Liver (tissue), 9 donors: Measurements from ENCODE around the gene SLCO4A1. TPM values are rescaled to one million over a fixed set of nuclear protein-coding genes. Genes with fewer than 3 reads are reported as not detected.

ENCODE experiments used
- DNase-seq: peaks from one replicate; pipeline ENCODE4 v3.0.0-alpha.2; 2017; ENCODE audit warnings: low spot score
- H3K27ac ChIP-seq, 2 donors: one replicate each; pipeline ENCODE4 v1.7.0; 2013; ENCODE audit warnings: inconsistent platforms in 2 of 2, low read length in 2 of 2, control low read depth in 1 of 2, low read depth in 1 of 2, mild to moderate bottlenecking in 1 of 2
- H3K27me3 ChIP-seq, 4 donors: one replicate each; pipeline versions ENCODE4 v1.6.1 to v1.7.0; 2013; ENCODE audit warnings: low read length in 3 of 4, inconsistent platforms in 1 of 4, mild to moderate bottlenecking in 1 of 4, moderate library complexity in 1 of 4; ENCODE audit not compliant: control insufficient read depth in 4 of 4, insufficient read depth in 4 of 4
- H3K36me3 ChIP-seq, 4 donors: one replicate each; pipeline versions ENCODE4 v1.6.1 to v1.7.0; 2013; ENCODE audit warnings: low read length in 3 of 4, mild to moderate bottlenecking in 3 of 4, low read depth in 1 of 4, moderate library complexity in 1 of 4; ENCODE audit not compliant: control insufficient read depth in 4 of 4, insufficient read depth in 3 of 4
- H3K4me1 ChIP-seq, 4 donors: one replicate each; pipeline versions ENCODE4 v1.6.1 to v1.7.0; 2013; ENCODE audit warnings: low read length in 3 of 4, mild to moderate bottlenecking in 3 of 4, moderate library complexity in 1 of 4; ENCODE audit not compliant: control insufficient read depth in 4 of 4, insufficient read depth in 4 of 4
- H3K4me3 ChIP-seq, 3 donors: one replicate each; pipeline versions ENCODE4 v1.6.1 to v1.7.0; 2013; ENCODE audit warnings: low read length in 3 of 3, control low read depth in 1 of 3, low read depth in 1 of 3, mild to moderate bottlenecking in 1 of 3
- H3K9ac ChIP-seq, 2 donors: one replicate each; pipeline ENCODE4 v1.7.0; 2013; ENCODE audit warnings: low read length in 2 of 2, mild to moderate bottlenecking in 2 of 2, moderate library complexity in 2 of 2, control low read depth in 1 of 2, low read depth in 1 of 2
- H3K9me3 ChIP-seq, 4 donors: one replicate each; pipeline versions ENCODE4 v1.6.1 to v1.7.0; 2013; ENCODE audit warnings: low read length in 3 of 4; ENCODE audit not compliant: control insufficient read depth in 4 of 4
- EGR1 ChIP-seq, 2 donors: IDR thresholded peaks; 2 replicates each; pipeline ENCODE4 v1.6.1; 2016 to 2018; ENCODE audit warnings: antibody characterized with exemption in 2 of 2, low read depth in 2 of 2
- FOXA1 ChIP-seq: IDR thresholded peaks from 2 replicates; pipeline ENCODE4 v1.6.1; 2016; ENCODE audit warnings: antibody characterized with exemption
- GABPA ChIP-seq, 2 donors: IDR thresholded peaks in 1 of 2; conservative IDR thresholded peaks in 1 of 2; 2 replicates each; pipeline ENCODE4 v1.6.1; 2016; ENCODE audit warnings: antibody characterized with exemption in 2 of 2, mild to moderate bottlenecking in 1 of 2, moderate library complexity in 1 of 2
- HNF4A ChIP-seq, 2 donors: conservative IDR thresholded peaks; 2 replicates each; pipeline ENCODE4 v1.6.1; 2016; ENCODE audit warnings: antibody characterized with exemption in 2 of 2, mild to moderate bottlenecking in 2 of 2
- HNF4G ChIP-seq: IDR thresholded peaks from 2 replicates; pipeline ENCODE4 v1.6.1; 2016; ENCODE audit warnings: antibody characterized with exemption
- JUND ChIP-seq, 2 donors: IDR thresholded peaks; 2 replicates each; pipeline ENCODE4 v1.6.1; 2016; ENCODE audit warnings: antibody characterized with exemption in 2 of 2
- MAX ChIP-seq: IDR thresholded peaks from 2 replicates; pipeline ENCODE4 v1.6.1; 2016; ENCODE audit warnings: antibody characterized with exemption
- NR2F2 ChIP-seq: IDR thresholded peaks from 2 replicates; pipeline ENCODE4 v1.6.1; 2016; ENCODE audit warnings: antibody characterized with exemption
- RAD21 ChIP-seq, 2 donors: IDR thresholded peaks; 2 replicates each; pipeline ENCODE4 v1.6.1; 2016; ENCODE audit warnings: antibody characterized with exemption in 2 of 2, mild to moderate bottlenecking in 2 of 2
- REST ChIP-seq: IDR thresholded peaks from 2 replicates; pipeline ENCODE4 v1.6.1; 2016; ENCODE audit warnings: antibody characterized with exemption, mild to moderate bottlenecking
- RXRA ChIP-seq, 2 donors: IDR thresholded peaks; 2 replicates each; pipeline ENCODE4 v1.6.1; 2017 to 2018; ENCODE audit warnings: antibody characterized with exemption in 2 of 2, mild to moderate bottlenecking in 1 of 2
- TAF1 ChIP-seq: conservative IDR thresholded peaks from 2 replicates; pipeline ENCODE4 v1.6.1; 2016; ENCODE audit warnings: antibody characterized with exemption, mild to moderate bottlenecking
- YY1 ChIP-seq: IDR thresholded peaks from 2 replicates; pipeline ENCODE4 v1.6.1; 2016; ENCODE audit warnings: antibody characterized with exemption, mild to moderate bottlenecking
- ZBTB33 ChIP-seq: IDR thresholded peaks from 2 replicates; pipeline ENCODE4 v1.6.1; 2016; ENCODE audit warnings: antibody characterized with exemption
- WGBS: extraction: QIAGEN DNeasy Blood & Tissue Kit; methylation state at CpG from one replicate; pipeline ENCODE4 v1.1.7; 2013; 5-methylcytosine and 5-hydroxymethylcytosine counted together
- polyA plus RNA-seq, 2 donors: library from polyadenylated mRNA; stranded (reverse) in 1 of 2; unstranded in 1 of 2; fragments of 200-250 nt in 1 of 2; fragments of >200 nt in 1 of 2; fragmentation: Nextera tagmentation in 1 of 2; extraction: Ambion mirVana in 1 of 2; gene quantifications; one replicate each; pipeline versions ENCODE4 v1.2.1 to v1.2.3, GENCODE V29; 2013 to 2015
- total RNA-seq, 2 donors: library from RNA; depleted of rRNA; stranded (reverse); fragments of >200 nt; gene quantifications; one replicate each; pipeline ENCODE4 v1.2.3, GENCODE V29; 2014
- TF ChIP-seq, protein P1 (sequence below): IDR thresholded peaks from 2 replicates; pipeline ENCODE4 v1.6.1; 2016; ENCODE audit warnings: antibody characterized with exemption
- donor health status: healthy.
- donor health status: healthy.
- donor health status: healthy.
- donor health status: healthy.
- donor health status: healthy.

The SLCO4A1 gene
- total and polyA plus RNA-seq, 4 donors = 1.3 to 4.3 (median 2.6) TPM

- H3K36me3 ChIP-seq = no peaks in the 10 kb centered on the region
- no peak for DNase-seq
- peaks cover 0 to 11% (median 8%) of the 10 kb centered on the region in 4 donors for H3K4me1 ChIP-seq
- 96% methylated on average over 37 of the region's 37 CpGs for WGBS
- no peak overlapping the region for H3K4me3 ChIP-seq
- H3K9me3 ChIP-seq = no peaks in the 10 kb centered on the region
- H3K9ac ChIP-seq = no peak overlapping the region
- no peak for TF ChIP-seq TAF1
- no peaks in the 10 kb centered on the region for H3K27me3 ChIP-seq
- no peak overlapping the region for H3K27ac ChIP-seq
Measured at GRCh38 chr20:62656919-62657588, 14.8 kb downstream of the SLCO4A1 start.

GRCh38 chr20:62657589-62657942 is 15.3 kb downstream of the SLCO4A1 start:
- no peak overlapping the region for H3K4me3 ChIP-seq
- H3K36me3 ChIP-seq = no peaks in the 10 kb centered on the region
- H3K27me3 ChIP-seq = no peaks in the 10 kb centered on the region
- peaks cover 0 to 6% (median 5%) of the 10 kb centered on the region in 4 donors for H3K4me1 ChIP-seq
- H3K9me3 ChIP-seq = no peaks in the 10 kb centered on the region
- no peak overlapping the region for H3K9ac ChIP-seq
- DNase-seq = no peak
- TF ChIP-seq JUND (IDR thresholded peaks at IDR 0.05) (no peak), GABPA (IDR thresholded peaks at IDR 0.05 in 1 of 2, conservative IDR thresholded peaks at IDR 0.05 in 1 of 2) (no peak), FOXA1 (no peak), HNF4G (no peak), TAF1 (no peak), ZBTB33 (no peak), HNF4A (conservative IDR thresholded peaks at IDR 0.05) (no peak), NR2F2 (no peak), RAD21 (IDR thresholded peaks at IDR 0.05) (no peak), MAX (no peak), RXRA (IDR thresholded peaks at IDR 0.05) (no peak), YY1 (no peak)
- H3K27ac ChIP-seq = no peak overlapping the region
- 91% methylated on average over 7 of the region's 7 CpGs for WGBS

- DNase-seq = no peak
- Histone ChIP-seq H3K9me3 (no peaks in the 10 kb centered on the region), H3K4me3 (no peak overlapping the region), H3K27me3 (no peaks in the 10 kb centered on the region), H3K27ac (no peak overlapping the region), H3K36me3 (no peaks in the 10 kb centered on the region), H3K9ac (no peak overlapping the region), H3K4me1 (peaks cover 0 to 2% (median under 1%) of the 10 kb centered on the region in 4 donors)
- 91% methylated on average over 19 of the region's 19 CpGs for WGBS
- TF ChIP-seq FOXA1 (no peak), REST (no peak), RXRA (IDR thresholded peaks at IDR 0.05) (no peak), TAF1 (no peak), HNF4A (conservative IDR thresholded peaks at IDR 0.05) (no peak), EGR1 (IDR thresholded peaks at IDR 0.05; ENCODE audit: low read depth in 2 of 2) (no peak), MAX (no peak), JUND (IDR thresholded peaks at IDR 0.05) (no peak)
- TF ChIP-seq, protein P1, sequence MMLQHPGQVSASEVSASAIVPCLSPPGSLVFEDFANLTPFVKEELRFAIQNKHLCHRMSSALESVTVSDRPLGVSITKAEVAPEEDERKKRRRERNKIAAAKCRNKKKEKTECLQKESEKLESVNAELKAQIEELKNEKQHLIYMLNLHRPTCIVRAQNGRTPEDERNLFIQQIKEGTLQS = no peak
Measured at GRCh38 chr20:62657956-62658355, 15.7 kb downstream of the SLCO4A1 start.
